AG04450 (cell line): Measurements from ENCODE around the gene OXSR1. TPM values are rescaled to one million over a fixed set of nuclear protein-coding genes. Genes with fewer than 3 reads are reported as not detected.
"Not testable (repeated sequence)": the region's sequence is repeated elsewhere in the genome, so short reads cannot be mapped to it uniquely, and the experiment has no call there.

Source experiments
- CTCF ChIA-PET: fragments of 300-600, 350-600 bp; formaldehyde crosslinking; extraction: SDS; loops from one replicate; lab custom pipeline; 2022; ENCODE audit warnings: antibody characterized with exemption, inconsistent platforms; lab: Charles Lee
- POLR2A ChIA-PET: fragments of 350-600 bp; formaldehyde crosslinking; extraction: SDS; loops from one replicate; lab custom pipeline; 2021; ENCODE audit warnings: antibody characterized with exemption, inconsistent platforms; lab: Yijun Ruan, JAX
- DNase-seq: peaks from one replicate; pipeline ENCODE4 v3.0.0-alpha.2; 2011; ENCODE audit warnings: low read depth, low spot score
- H3K27ac ChIP-seq: one replicate; pipeline ENCODE4 v1.5.1; 2012; ENCODE audit warnings: low read depth, low read length, control low read depth
- H3K27me3 ChIP-seq: one replicate; pipeline ENCODE4 v1.6.0; 2012; ENCODE audit warnings: low read length; ENCODE audit not compliant: control insufficient read depth, insufficient read depth
- H3K4me3 ChIP-seq: 2 replicates; pipeline ENCODE4 v1.5.1; 2011; ENCODE audit warnings: mild to moderate bottlenecking, low read depth, low read length, control low read depth
- H3K9me3 ChIP-seq: 2 replicates; pipeline ENCODE4 v1.5.1; 2012; ENCODE audit warnings: low read length; ENCODE audit not compliant: control insufficient read depth, insufficient read depth
- CTCF ChIP-seq: IDR thresholded peaks from 2 replicates; pipeline ENCODE4 v1.5.1; 2011; ENCODE audit warnings: low read depth, low read length, control low read depth, inconsistent platforms
- polyA plus RNA-seq: library from polyadenylated mRNA; depleted of rRNA; stranded (reverse); fragments of >200 nt; gene quantifications from 2 replicates; pipeline ENCODE4 v1.2.3, GENCODE V29; 2011; rRNA removed
- small RNA-seq: library from RNA; depleted of rRNA; stranded (forward); fragments of <200 nt; gene quantifications from one replicate; pipeline ENCODE3, GENCODE V24; 2012; ENCODE audit warnings: low read depth; ENCODE audit not compliant: insufficient read length

Gene OXSR1
- polyA plus RNA-seq, 1 experiment: 42.3 TPM

- H3K27me3 ChIP-seq: no peaks in the 10 kb centered on the region
- POLR2A ChIA-PET: no interaction called here
- no peak overlapping the region for H3K27ac ChIP-seq
- no peak for TF ChIP-seq CTCF
- DNase-seq: no peak
- no peak overlapping the region for H3K4me3 ChIP-seq
- CTCF ChIA-PET: interaction anchor here (2.0 kb wide), 1 partner anchor 14 kb away, joined by 5 read pairs; no protein-coding TSS in a partner anchor
- no peaks in the 10 kb centered on the region for H3K9me3 ChIP-seq
These were observed 119.4 kb downstream of the OXSR1 start for GRCh38 chr3:38284756-38285150.

DNA sequence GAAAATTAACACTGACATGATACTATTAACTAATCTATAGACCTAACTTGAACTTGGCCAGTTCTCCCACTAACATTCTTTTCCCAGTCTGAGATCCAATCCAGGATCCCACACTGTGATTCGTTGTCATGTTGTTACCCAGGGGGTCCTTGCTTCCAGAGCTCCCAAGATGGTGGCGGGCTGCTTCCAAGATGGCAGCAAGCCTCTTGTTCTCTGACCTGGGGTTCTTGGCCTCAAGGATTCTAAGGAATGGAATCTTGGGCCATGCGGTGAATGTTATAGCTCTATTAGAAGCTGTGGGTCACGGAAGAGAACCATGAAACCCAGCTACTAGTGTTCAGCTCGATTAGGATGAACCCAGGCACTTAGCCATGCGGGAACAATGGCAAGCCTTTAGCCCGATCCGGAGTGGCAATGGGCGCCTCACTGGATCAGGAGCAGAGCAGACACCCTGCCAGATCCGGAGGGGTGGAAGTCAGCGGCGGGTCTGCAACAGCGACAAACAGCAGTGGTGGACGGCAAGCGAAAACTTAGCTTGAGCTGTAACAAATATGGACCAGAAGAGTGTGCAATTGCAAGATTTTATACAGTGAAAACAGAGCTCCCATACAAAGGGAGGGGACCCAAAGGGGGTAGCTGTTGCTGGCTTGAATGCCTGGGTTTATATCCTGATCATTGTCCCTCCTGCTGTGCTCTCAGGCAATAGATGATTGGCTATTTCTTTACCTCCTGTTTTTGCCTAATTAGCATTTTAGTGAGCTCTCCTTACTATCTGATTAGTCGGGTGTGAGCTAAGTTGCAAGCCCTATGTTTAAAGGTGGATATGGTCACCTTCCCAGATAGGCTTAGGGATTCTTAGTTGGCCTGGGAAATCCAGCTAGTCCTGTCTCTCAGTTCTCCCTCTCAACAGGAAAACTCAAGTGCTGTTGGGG lies 124.2 kb downstream of the OXSR1 start:
- H3K4me3 ChIP-seq, POLR2A ChIA-PET, H3K27me3 ChIP-seq, DNase-seq, H3K27ac ChIP-seq, H3K9me3 ChIP-seq: not testable (repeated sequence)
- CTCF ChIA-PET: interaction anchor here (1.1 kb wide), 1 partner anchor 9 kb away, joined by 5 read pairs; no protein-coding TSS in a partner anchor

DNA sequence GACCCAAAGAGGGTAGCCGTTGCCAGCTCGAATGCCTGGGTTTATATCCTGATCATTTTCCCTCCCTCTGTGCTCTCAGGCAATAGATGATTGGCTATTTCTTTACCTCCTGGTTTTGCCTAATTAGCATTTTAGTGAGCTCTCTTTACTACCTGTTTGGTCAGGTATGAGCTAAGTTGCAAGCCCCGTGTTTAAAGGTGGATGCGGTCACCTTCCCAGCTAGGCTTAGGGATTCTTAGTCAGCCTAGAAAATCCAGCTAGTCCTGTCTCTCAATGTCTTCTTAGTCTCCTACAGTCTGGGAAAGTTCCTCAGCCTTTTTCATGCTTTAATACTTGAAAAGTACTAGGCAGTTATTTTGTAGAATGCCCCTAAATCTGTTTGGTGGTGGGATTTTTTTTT lies 131.7 kb downstream of the OXSR1 start:
- CTCF ChIA-PET, DNase-seq, POLR2A ChIA-PET, H3K27me3 ChIP-seq, H3K9me3 ChIP-seq, H3K27ac ChIP-seq, H3K4me3 ChIP-seq: not testable (repeated sequence)

DNA sequence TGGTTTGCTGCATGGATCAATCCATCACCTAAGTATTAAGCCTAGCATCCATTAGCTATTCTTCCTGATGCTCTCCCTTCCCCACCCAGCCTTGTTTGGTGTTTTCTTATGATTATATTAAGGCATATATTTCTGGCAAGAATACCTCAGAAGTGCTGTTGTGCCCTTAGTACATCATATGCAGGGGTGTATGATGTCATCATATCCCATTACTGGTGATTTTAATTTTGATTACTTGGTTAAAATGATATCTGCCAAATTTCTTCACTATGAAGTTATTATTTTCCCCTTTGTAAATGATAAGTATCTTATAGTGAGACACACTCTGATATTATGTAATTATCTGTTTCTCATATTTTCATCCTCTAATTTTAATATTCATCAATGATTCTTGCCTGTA lies 132.2 kb downstream of the OXSR1 start:
- POLR2A ChIA-PET: interaction anchor here (0.7 kb wide), 1 partner anchor 361 kb away, joined by 3 read pairs; no protein-coding TSS in a partner anchor

DNA sequence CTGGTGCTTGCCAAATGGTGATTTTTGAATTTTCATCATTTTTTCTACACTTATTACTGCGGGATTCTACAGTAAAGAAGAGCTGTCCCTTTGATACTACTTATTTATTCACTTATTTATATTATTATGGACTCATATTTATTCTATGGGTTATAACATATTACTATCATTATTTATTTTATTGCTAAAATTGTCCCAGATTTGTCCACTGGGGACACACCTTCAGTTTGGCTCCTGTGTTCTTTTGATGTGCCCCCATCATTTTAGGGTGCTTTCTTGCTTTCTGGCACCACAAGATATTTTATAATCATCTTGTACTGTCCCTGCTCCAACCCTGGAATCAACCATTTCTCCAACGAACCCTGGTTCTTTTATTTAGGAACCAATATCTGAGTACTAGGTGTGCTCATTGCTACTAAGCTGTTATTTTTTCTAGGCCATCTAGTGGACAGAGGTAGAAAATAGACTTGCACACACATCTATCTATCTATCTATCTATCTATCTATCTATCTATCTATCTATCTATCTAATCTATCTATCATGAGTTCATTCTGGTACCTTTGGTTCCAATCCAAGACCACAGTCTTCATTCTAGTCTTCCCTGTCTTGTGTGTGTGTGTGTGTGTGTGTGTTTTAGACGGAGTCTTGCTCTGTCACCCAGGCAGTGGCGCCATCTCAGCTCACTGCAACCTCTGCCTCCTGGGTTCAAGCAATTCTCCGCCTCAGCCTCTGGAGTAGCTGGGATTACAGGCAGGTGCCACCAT lies 132.8 kb downstream of the OXSR1 start:
- no peaks in the 10 kb centered on the region for H3K27me3 ChIP-seq
- no peak overlapping the region for H3K27ac ChIP-seq
- no peak overlapping the region for H3K4me3 ChIP-seq
- ChIA-PET POLR2A (interaction anchor here (0.7 kb wide), 1 partner anchor 361 kb away, joined by 3 read pairs; no protein-coding TSS in a partner anchor), CTCF (interaction anchor here (1.1 to 2.0 kb wide), 9 partner anchors 8 to 293 kb away, joined by 3 to 9 read pairs (median 5); partner anchors contain the start of gene ACAA1)
- TF ChIP-seq CTCF: peak; percentile 53
- H3K9me3 ChIP-seq: no peaks in the 10 kb centered on the region
- no peak for DNase-seq

More for the DNA sequence above, 132.2 kb downstream of the OXSR1 start:
- CTCF ChIA-PET: interaction anchor here (1.1 to 2.0 kb wide), 9 partner anchors 8 to 293 kb away, joined by 3 to 9 read pairs (median 5); partner anchors contain the start of gene ACAA1
- H3K4me3 ChIP-seq: no peak overlapping the region
- TF ChIP-seq CTCF: no peak
- DNase-seq: no peak
- H3K27me3 ChIP-seq: peaks cover 2% of the 10 kb centered on the region
- H3K9me3 ChIP-seq: no peaks in the 10 kb centered on the region
- no peak overlapping the region for H3K27ac ChIP-seq

Small RNA genes lying within 50 kb of the gene (small RNA-seq; reads per million reads assigned to genes)
- gene RF00019 (not detected), gene RNU6-235P (not detected)

Other genes with a start within 250 kb of the OXSR1 start
- gene VILL, start 174.8 kb upstream of the OXSR1 start, polyA plus RNA-seq: 2.6 and 5.3 TPM in 2 replicates
- 14.4 and 17.0 TPM in 2 replicates for gene PLCD1, start 135.9 kb upstream of the OXSR1 start, polyA plus RNA-seq
- gene DLEC1, start 126.3 kb upstream of the OXSR1 start, polyA plus RNA-seq: 0.04 and 0.06 TPM in 2 replicates
- gene ACAA1, start 28.4 kb upstream of the OXSR1 start, polyA plus RNA-seq: 47.6 and 50.9 TPM in 2 replicates
- 32.4 and 47.0 TPM in 2 replicates for gene MYD88, start 26.9 kb upstream of the OXSR1 start, polyA plus RNA-seq
- 0.15 and 0.19 TPM in 2 replicates for gene SLC22A13, start 100.3 kb downstream of the OXSR1 start, polyA plus RNA-seq
- gene SLC22A14, start 116.8 kb downstream of the OXSR1 start, polyA plus RNA-seq: not detected in 2 replicates
- 3.1 and 4.0 TPM in 2 replicates for gene XYLB, start 181.2 kb downstream of the OXSR1 start, polyA plus RNA-seq